ENCODE measurements around the gene C1QA. TPM values are rescaled to one million over a fixed set of nuclear protein-coding genes. Genes with fewer than 3 reads are reported as not detected.
"Not testable (repeated sequence)": the region's sequence is repeated elsewhere in the genome, so short reads cannot be mapped to it uniquely, and the experiment has no call there.

The C1QA gene
- polyA plus RNA-seq, 6 donors from 2014 or later, result not detected

- H3K27ac Mint-ChIP-seq, result no peak overlapping the region
- H3K9me3 Mint-ChIP-seq, result peaks cover 0 to 9% (median 0%) of the 10 kb centered on the region in 7 donors
Observed at GRCh38 chr1:22654692-22655091, 18.3 kb downstream of the C1QA start.

GRCh38 chr1:22658385-22659163 lies 22.1 kb downstream of the C1QA start:
- Mint-ChIP-seq H3K27me3 (peaks cover 11 to 32% (median 14%) of the 10 kb centered on the region in 3 donors), H3K36me3 (no peaks in the 10 kb centered on the region), H3K4me3 (no peak overlapping the region), H3K9me3 (peaks cover 0 to 9% (median 2%) of the 10 kb centered on the region in 7 donors), H3K27ac (peak overlapping the region in 2 of 6 donors; percentile 45 to 70), H3K4me1 (no peaks in the 10 kb centered on the region)
- ATAC-seq (ENCODE audit: low read depth in 2 of 2) (no peak), DNase-seq (no peak)

More at GRCh38 chr1:22654692-22655091, 18.3 kb downstream of the C1QA start:
- no peaks in the 10 kb centered on the region for H3K36me3 Mint-ChIP-seq
- H3K4me1 Mint-ChIP-seq, result no peaks in the 10 kb centered on the region
- peaks cover 9 to 38% (median 11%) of the 10 kb centered on the region in 3 donors for H3K27me3 Mint-ChIP-seq
- DNase-seq (no peak), ATAC-seq (ENCODE audit: low read depth in 2 of 2) (no peak)
- no peak overlapping the region for H3K4me3 Mint-ChIP-seq

- H3K4me1 Mint-ChIP-seq, result no peaks in the 10 kb centered on the region
- H3K4me3 Mint-ChIP-seq, result no peak overlapping the region
- no peaks in the 10 kb centered on the region for H3K36me3 Mint-ChIP-seq
- peaks cover 0 to 9% (median 2%) of the 10 kb centered on the region in 7 donors for H3K9me3 Mint-ChIP-seq
- no peak for ATAC-seq (ENCODE audit: low read depth in 2 of 2)
- no peak for DNase-seq
- H3K27ac Mint-ChIP-seq, result no peak overlapping the region
- H3K27me3 Mint-ChIP-seq, result peaks cover 19 to 40% (median 25%) of the 10 kb centered on the region in 3 donors
Observed at GRCh38 chr1:22660716-22661241, 24.4 kb downstream of the C1QA start.

- Mint-ChIP-seq H3K36me3 (no peaks in the 10 kb centered on the region), H3K4me1 (no peaks in the 10 kb centered on the region), H3K4me3 (no peak overlapping the region), H3K9me3 (peaks cover 0 to 9% (median 2%) of the 10 kb centered on the region in 7 donors), H3K27ac (no peak overlapping the region), H3K27me3 (peaks cover 16 to 36% (median 25%) of the 10 kb centered on the region in 3 donors)
- ATAC-seq (ENCODE audit: low read depth in 2 of 2), result no peak
- no peak for DNase-seq
Observed at GRCh38 chr1:22661880-22662279, 25.5 kb downstream of the C1QA start.

GRCh38 chr1:22662318-22662717 lies 25.9 kb downstream of the C1QA start:
- H3K4me3 Mint-ChIP-seq, result peak overlapping the region in 1 of 8 donors; percentile 0
- H3K4me1 Mint-ChIP-seq, result no peaks in the 10 kb centered on the region
- peak overlapping the region in 1 of 6 donors; percentile 71 for H3K27ac Mint-ChIP-seq
- no peaks in the 10 kb centered on the region for H3K36me3 Mint-ChIP-seq
- no peak for ATAC-seq (ENCODE audit: low read depth in 2 of 2)
- peaks cover 0 to 9% (median 2%) of the 10 kb centered on the region in 7 donors for H3K9me3 Mint-ChIP-seq
- DNase-seq, result no peak
- H3K27me3 Mint-ChIP-seq, result peaks cover 17 to 36% (median 25%) of the 10 kb centered on the region in 3 donors

- no peak for ATAC-seq (ENCODE audit: low read depth in 2 of 2)
- peaks cover 23 to 42% (median 31%) of the 10 kb centered on the region in 3 donors for H3K27me3 Mint-ChIP-seq
- DNase-seq, result no peak
- peaks cover 0 to 9% (median 2%) of the 10 kb centered on the region in 7 donors for H3K9me3 Mint-ChIP-seq
- peak overlapping the region in 1 of 6 donors; percentile 47 for H3K27ac Mint-ChIP-seq
- H3K4me3 Mint-ChIP-seq, result no peak overlapping the region
- H3K4me1 Mint-ChIP-seq, result no peaks in the 10 kb centered on the region
- H3K36me3 Mint-ChIP-seq, result no peaks in the 10 kb centered on the region
Observed at GRCh38 chr1:22662986-22663408, 26.6 kb downstream of the C1QA start.

GRCh38 chr1:22665752-22666151 lies 29.3 kb downstream of the C1QA start:
- Mint-ChIP-seq H3K36me3 (no peaks in the 10 kb centered on the region), H3K4me3 (no peak overlapping the region), H3K4me1 (no peaks in the 10 kb centered on the region), H3K27me3 (peaks cover 32 to 46% (median 45%) of the 10 kb centered on the region in 3 donors), H3K9me3 (peaks cover 0 to 4% (median 0%) of the 10 kb centered on the region in 7 donors), H3K27ac (no peak overlapping the region)
- DNase-seq, result no peak
- ATAC-seq (ENCODE audit: low read depth in 2 of 2), result no peak

GRCh38 chr1:22666412-22666811 lies 30.0 kb downstream of the C1QA start:
- DNase-seq (no peak), ATAC-seq (ENCODE audit: low read depth in 2 of 2) (no peak)
- no peaks in the 10 kb centered on the region for H3K36me3 Mint-ChIP-seq
- peaks cover 0 to 4% (median 0%) of the 10 kb centered on the region in 7 donors for H3K9me3 Mint-ChIP-seq
- peaks cover 37 to 53% (median 49%) of the 10 kb centered on the region in 3 donors for H3K27me3 Mint-ChIP-seq
- no peak overlapping the region for H3K27ac Mint-ChIP-seq
- H3K4me1 Mint-ChIP-seq, result no peaks in the 10 kb centered on the region
- H3K4me3 Mint-ChIP-seq, result no peak overlapping the region

- H3K4me1 Mint-ChIP-seq; H3K4me3 Mint-ChIP-seq; ATAC-seq (ENCODE audit: low read depth in 2 of 2); H3K36me3 Mint-ChIP-seq; H3K9me3 Mint-ChIP-seq; DNase-seq: not testable (repeated sequence)
- peak overlapping the region in 2 of 6 donors; percentile 35 to 66 for H3K27ac Mint-ChIP-seq
- peaks cover 40 to 63% (median 57%) of the 10 kb centered on the region in 3 donors for H3K27me3 Mint-ChIP-seq
Observed at GRCh38 chr1:22668840-22669239, 32.4 kb downstream of the C1QA start.

GRCh38 chr1:22670352-22670975 lies 34.0 kb downstream of the C1QA start:
- no peak for ATAC-seq (ENCODE audit: low read depth in 2 of 2)
- Mint-ChIP-seq H3K27me3 (peaks cover 33 to 58% (median 52%) of the 10 kb centered on the region in 3 donors), H3K36me3 (no peaks in the 10 kb centered on the region)

GRCh38 chr1:22671999-22672398 lies 35.6 kb downstream of the C1QA start:
- Mint-ChIP-seq H3K9me3 (no peaks in the 10 kb centered on the region), H3K36me3 (no peaks in the 10 kb centered on the region), H3K27ac (peak overlapping the region in 1 of 6 donors; percentile 62), H3K4me3 (no peak overlapping the region), H3K27me3 (peaks cover 33 to 60% (median 54%) of the 10 kb centered on the region in 3 donors), H3K4me1 (no peaks in the 10 kb centered on the region)
- DNase-seq, result no peak
- ATAC-seq (ENCODE audit: low read depth in 2 of 2), result no peak

More at GRCh38 chr1:22670352-22670975, 34.0 kb downstream of the C1QA start:
- Mint-ChIP-seq H3K9me3 (no peaks in the 10 kb centered on the region), H3K4me3 (no peak overlapping the region), H3K27ac (no peak overlapping the region), H3K4me1 (no peaks in the 10 kb centered on the region)
- no peak for DNase-seq

- Mint-ChIP-seq H3K4me3 (no peak overlapping the region), H3K27me3 (peaks cover 21 to 49% (median 44%) of the 10 kb centered on the region in 3 donors), H3K36me3 (no peaks in the 10 kb centered on the region), H3K27ac (no peak overlapping the region), H3K9me3 (no peaks in the 10 kb centered on the region), H3K4me1 (no peaks in the 10 kb centered on the region)
- ATAC-seq (ENCODE audit: low read depth in 2 of 2), result no peak
- DNase-seq, result no peak
Observed at GRCh38 chr1:22673486-22674409, 37.3 kb downstream of the C1QA start.

GRCh38 chr1:22674410-22674749 lies 38.0 kb downstream of the C1QA start:
- Mint-ChIP-seq H3K4me3 (no peak overlapping the region), H3K36me3 (no peaks in the 10 kb centered on the region), H3K9me3 (no peaks in the 10 kb centered on the region), H3K27ac (no peak overlapping the region), H3K4me1 (no peaks in the 10 kb centered on the region), H3K27me3 (peaks cover 21 to 43% (median 41%) of the 10 kb centered on the region in 3 donors)
- no peak for DNase-seq
- ATAC-seq (ENCODE audit: low read depth in 2 of 2), result no peak

Data from naive B cell (primary cell).